MCF 10A (cell line): ENCODE results near the gene MYO18B. TPM values are rescaled to one million over a fixed set of nuclear protein-coding genes. Genes with fewer than 3 reads are reported as not detected.

Experiments used
- BruUV-seq: library from RNA; stranded (reverse); fragments of 400-500 nt; replicated peaks from 2 replicates; lab custom pipeline; 2021; lab: Mats Ljungman, UMichigan
- CTCF ChIA-PET: fragments of 300-600 bp; sonication (Branson Sonifier 250); formaldehyde crosslinking; extraction: SDS; loops from one replicate; lab custom pipeline; 2021; ENCODE audit warnings: antibody characterized with exemption, inconsistent platforms; lab: Yijun Ruan, JAX
- POLR2A ChIA-PET: fragments of 300-600, 350-650 bp; sonication (Branson Sonifier 250); formaldehyde crosslinking; extraction: SDS; loops from one replicate; lab custom pipeline; 2020; ENCODE audit warnings: antibody characterized with exemption, inconsistent platforms; lab: Yijun Ruan, JAX
- DNase-seq: peaks from one replicate; pipeline ENCODE4 v3.0.0-alpha.2; 2018; ENCODE audit not compliant: unreplicated experiment
- H3K27ac Mint-ChIP-seq: one replicate; pipeline ENCODE4 v1.8.0; 2022; ENCODE audit warnings: mild to moderate bottlenecking, low read depth, mixed read lengths; ENCODE audit not compliant: unreplicated experiment
- H3K27me3 Mint-ChIP-seq: one replicate; pipeline ENCODE4 v1.8.0; 2022; ENCODE audit warnings: mixed read lengths; ENCODE audit not compliant: insufficient read depth, unreplicated experiment
- H3K36me3 Mint-ChIP-seq: one replicate; pipeline ENCODE4 v1.8.0; 2022; ENCODE audit warnings: mild to moderate bottlenecking, moderate library complexity, mixed read lengths; ENCODE audit not compliant: insufficient read depth, unreplicated experiment
- H3K4me1 Mint-ChIP-seq: one replicate; pipeline ENCODE4 v1.8.0; 2022; ENCODE audit warnings: mixed read lengths; ENCODE audit not compliant: insufficient read depth, unreplicated experiment
- H3K4me3 Mint-ChIP-seq: one replicate; pipeline ENCODE4 v1.8.0; 2022; ENCODE audit warnings: mild to moderate bottlenecking, moderate library complexity, mixed read lengths; ENCODE audit not compliant: unreplicated experiment
- H3K9me3 Mint-ChIP-seq: one replicate; pipeline ENCODE4 v1.8.0; 2022; ENCODE audit warnings: mixed read lengths; ENCODE audit not compliant: unreplicated experiment
- CTCF ChIP-seq: fragments of 200-600 bp; IDR thresholded peaks from one replicate; pipeline ENCODE4 v1.8.0; 2022; ENCODE audit warnings: antibody characterized with exemption, mild to moderate bottlenecking; ENCODE audit not compliant: unreplicated experiment
- intact Hi-C: fragments of 100-400 bp; cut with micrococcal nuclease; formaldehyde crosslinking; loops from 2 replicates; pipeline ENCODE4 v1.14.1; 2022
- total RNA-seq: library from RNA; stranded (reverse); gene quantifications from 2 replicates; pipeline ENCODE4 v1.2.3, GENCODE V29; 2022

MYO18B gene
- total RNA-seq, 1 experiment from 2014 or later = 0.07 TPM

GRCh38 chr22:25747245-25747944 is 5.4 kb downstream of the MYO18B start:
- H3K27me3 Mint-ChIP-seq = no peaks in the 10 kb centered on the region
- intact Hi-C loops = loop anchor here (2.0 kb wide), 1 partner anchor 13 kb away; no protein-coding TSS in a partner anchor
- ChIA-PET CTCF (interaction anchor here (0.8 to 2.2 kb wide), 2 partner anchors 15 to 26 kb away, joined by 3 to 10 read pairs; no protein-coding TSS in a partner anchor), POLR2A (interaction anchor here (0.6 to 2.2 kb wide), 6 partner anchors 10 to 554 kb away, joined by 3 to 19 read pairs (median 4); no protein-coding TSS in a partner anchor)
- no peak for TF ChIP-seq CTCF
- H3K27ac Mint-ChIP-seq = peak overlapping the region; percentile 76
- BruUV-seq = no TSS peak
- no peaks in the 10 kb centered on the region for H3K9me3 Mint-ChIP-seq
- peak overlapping the region; percentile 40 for H3K4me3 Mint-ChIP-seq
- DNase-seq = peak; percentile 99
- H3K4me1 Mint-ChIP-seq = peaks cover 43% of the 10 kb centered on the region
- H3K36me3 Mint-ChIP-seq = peaks cover 6% of the 10 kb centered on the region

- no peak for DNase-seq
- no TSS peak for BruUV-seq
- H3K36me3 Mint-ChIP-seq = peaks cover 6% of the 10 kb centered on the region
- H3K9me3 Mint-ChIP-seq = no peaks in the 10 kb centered on the region
- intact Hi-C loops = no loop called here
- H3K4me3 Mint-ChIP-seq = no peak overlapping the region
- no peaks in the 10 kb centered on the region for H3K27me3 Mint-ChIP-seq
- peak overlapping the region; percentile 76 for H3K27ac Mint-ChIP-seq
- TF ChIP-seq CTCF = no peak
- CTCF ChIA-PET = interaction anchor here (0.7 to 2.2 kb wide), 2 partner anchors 25 to 1658 kb away, joined by 3 to 10 read pairs; no protein-coding TSS in a partner anchor
- peaks cover 43% of the 10 kb centered on the region for H3K4me1 Mint-ChIP-seq
- POLR2A ChIA-PET = interaction anchor here (1.0 to 2.2 kb wide), 3 partner anchors 10 to 238 kb away, joined by 3 to 19 read pairs (median 7); no protein-coding TSS in a partner anchor
Measured at GRCh38 chr22:25748140-25748539, 6.2 kb downstream of the MYO18B start.

DNA sequence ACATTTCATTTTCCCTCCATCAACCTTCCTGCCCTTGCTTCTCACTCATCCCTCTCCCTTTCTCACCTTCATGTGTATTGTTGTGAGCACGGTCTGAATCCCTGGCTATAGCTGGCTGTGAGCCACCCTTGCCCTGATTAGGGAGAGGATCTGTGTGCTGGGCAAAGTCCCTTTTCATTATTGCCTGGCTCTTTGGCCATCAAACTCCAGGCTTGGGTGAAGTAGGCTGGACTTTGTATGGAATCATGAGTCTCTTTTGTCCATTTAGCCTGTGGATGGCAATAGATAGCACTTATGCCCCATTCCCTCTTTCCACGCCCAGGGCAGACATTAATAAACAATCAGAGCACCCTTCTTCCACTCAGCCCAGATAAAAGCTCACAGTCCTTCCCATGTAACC is 6.7 kb downstream of the MYO18B start:
- Mint-ChIP-seq H3K4me1 (peaks cover 43% of the 10 kb centered on the region), H3K36me3 (peaks cover 6% of the 10 kb centered on the region), H3K27me3 (no peaks in the 10 kb centered on the region), H3K4me3 (no peak overlapping the region), H3K9me3 (no peaks in the 10 kb centered on the region), H3K27ac (no peak overlapping the region)
- no peak for DNase-seq
- no peak for TF ChIP-seq CTCF
- no TSS peak for BruUV-seq
- ChIA-PET CTCF (interaction anchor here (0.7 to 2.2 kb wide), 2 partner anchors 24 to 1657 kb away, joined by 3 to 10 read pairs; no protein-coding TSS in a partner anchor), POLR2A (interaction anchor here (2.2 kb wide), 1 partner anchor 9 kb away, joined by 19 read pairs; no protein-coding TSS in a partner anchor)
- intact Hi-C loops = no loop called here

DNA sequence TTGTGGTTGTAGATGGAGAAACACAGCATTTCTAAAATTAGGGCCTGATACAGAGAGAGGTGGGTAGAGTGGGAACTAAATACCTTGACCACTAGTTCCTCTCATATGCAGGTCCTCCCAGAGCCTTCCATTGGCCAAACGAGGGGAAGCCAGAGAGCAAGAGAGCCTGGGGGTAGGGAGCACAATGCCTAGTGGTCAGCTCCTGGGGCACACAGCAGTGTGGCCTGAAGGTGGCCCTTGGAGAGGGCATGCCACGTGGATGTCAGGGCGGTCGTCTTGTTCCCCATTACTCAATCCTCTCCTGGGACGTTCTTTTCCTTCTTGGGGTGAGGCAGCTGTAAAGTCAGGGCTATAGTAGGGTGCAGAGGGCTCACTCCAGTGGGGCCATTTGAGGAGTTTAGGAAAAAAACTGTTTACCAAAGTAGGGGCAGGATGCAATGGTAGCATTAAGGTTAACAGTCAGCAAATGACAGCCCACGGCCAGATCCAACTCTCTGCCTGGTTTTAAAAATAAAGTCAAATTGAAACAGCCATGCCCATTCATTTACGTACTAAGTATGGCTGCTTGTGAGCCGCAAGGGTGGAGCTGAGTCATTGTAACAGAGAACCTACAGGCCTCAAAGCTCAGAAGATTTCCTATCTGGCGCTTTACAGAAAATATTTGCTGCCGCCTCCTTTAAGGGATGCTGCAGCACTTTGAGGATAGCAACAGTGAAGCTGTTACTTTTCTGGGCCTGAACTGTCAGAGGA is 7.6 kb downstream of the MYO18B start:
- no peak overlapping the region for H3K4me3 Mint-ChIP-seq
- ChIA-PET CTCF (no interaction called here), POLR2A (no interaction called here)
- no peak for TF ChIP-seq CTCF
- BruUV-seq = no TSS peak
- H3K36me3 Mint-ChIP-seq = peaks cover 6% of the 10 kb centered on the region
- no peak for DNase-seq
- H3K9me3 Mint-ChIP-seq = no peaks in the 10 kb centered on the region
- peaks cover 43% of the 10 kb centered on the region for H3K4me1 Mint-ChIP-seq
- H3K27me3 Mint-ChIP-seq = no peaks in the 10 kb centered on the region
- H3K27ac Mint-ChIP-seq = no peak overlapping the region
- intact Hi-C loops = no loop called here
